GM21825 (cell line): ENCODE data around the gene MYH8.

Experiments
- ATAC-seq: cut with Tn5 transposase; IDR thresholded peaks from one replicate; pipeline ENCODE4 v1.9.1; 2021; ENCODE audit warnings: mild to moderate bottlenecking, moderate library complexity; ENCODE audit not compliant: unreplicated experiment

Gene MYH8

GRCh38 chr17:10384175-10384574 is 37.6 kb downstream of the MYH8 start:
- no peak for ATAC-seq

DNA sequence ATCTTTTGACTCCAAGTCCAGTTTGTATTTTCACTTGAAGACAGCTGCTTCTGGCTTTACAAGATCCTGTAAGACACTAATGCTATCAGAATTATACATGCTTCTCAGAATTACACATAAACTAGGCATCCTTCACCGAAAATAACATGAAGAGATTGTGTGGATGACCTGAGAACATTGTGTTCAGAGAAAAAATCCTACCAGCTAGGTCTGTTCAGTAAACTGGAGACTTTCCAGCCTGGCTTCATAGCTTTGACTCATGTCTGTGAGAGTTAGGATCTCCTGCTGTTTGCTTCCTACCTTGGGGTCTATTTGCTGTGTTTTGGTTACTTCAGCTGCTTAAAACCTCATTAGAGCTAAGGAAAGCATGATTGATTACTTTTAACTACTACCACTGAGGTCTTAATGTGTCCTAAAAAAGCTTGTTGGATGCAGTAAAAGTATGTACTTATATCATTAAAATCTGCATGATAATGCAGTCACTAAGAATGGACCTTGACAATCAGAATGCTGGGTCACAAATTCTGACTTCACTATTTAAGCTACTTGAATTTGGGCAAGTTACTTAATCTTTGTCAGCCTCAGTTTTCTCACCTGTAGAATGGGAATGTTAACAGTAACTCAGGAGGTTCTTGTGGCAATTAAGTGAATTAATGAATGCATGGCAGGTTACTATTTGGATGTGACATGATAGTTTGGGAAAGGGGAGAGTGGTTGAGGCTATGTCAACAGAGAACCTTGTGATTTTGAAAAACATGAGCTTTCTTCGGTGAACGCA is 40.9 kb downstream of the MYH8 start:
- ATAC-seq, result no peak

DNA sequence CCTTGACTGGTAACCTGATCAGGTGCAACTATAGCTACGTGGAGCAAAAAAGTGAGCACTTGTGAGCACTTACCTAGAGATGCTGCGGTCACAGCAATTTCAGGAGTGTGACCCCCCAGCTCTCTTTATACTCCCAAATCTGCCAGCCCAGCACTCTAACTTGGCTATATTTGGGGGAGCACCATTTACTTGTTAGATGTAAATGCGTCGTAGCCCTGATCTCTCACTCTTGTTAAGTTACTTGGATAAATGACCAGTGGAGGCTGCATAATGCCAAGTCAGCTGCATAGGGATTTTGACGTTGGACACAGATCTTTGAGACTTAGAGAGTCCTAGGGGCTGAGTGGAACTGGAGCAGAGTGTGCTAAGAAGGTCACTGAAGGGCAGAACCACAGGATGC is 48.8 kb downstream of the MYH8 start, which contains the start of gene MYH13:
MYH13 (minus strand) TSS at position 101 of the 400 bp plus-strand sequence. CDS start 8,476 bp downstream, outside the sequence.
- no peak for ATAC-seq

DNA sequence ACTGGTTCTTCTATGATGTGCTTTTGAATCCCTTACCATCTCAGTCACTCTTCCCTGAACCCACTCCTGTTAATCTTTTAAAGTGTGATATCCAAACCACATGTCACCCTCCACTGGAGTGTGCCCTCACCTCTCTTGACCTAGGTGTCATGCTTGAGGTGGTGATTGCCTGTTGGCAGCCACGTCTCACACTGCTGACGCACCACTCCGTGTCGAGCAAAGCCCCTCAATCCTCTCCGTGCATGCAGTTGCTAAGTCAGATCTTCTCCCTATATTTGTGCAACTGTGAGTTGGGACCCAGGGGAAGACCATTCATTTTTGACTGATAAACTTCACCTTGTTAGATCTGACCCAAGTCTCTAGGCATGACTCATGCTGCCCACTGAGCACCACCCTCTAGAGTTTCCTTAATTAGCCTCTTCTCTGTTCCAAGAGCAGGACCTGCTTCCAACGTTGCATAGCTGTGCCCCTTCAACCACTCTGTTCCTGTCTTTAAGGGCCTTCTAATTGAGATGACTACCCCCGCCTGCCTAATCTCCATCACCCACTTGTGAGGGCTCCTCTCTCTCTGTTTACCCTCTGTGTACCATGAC is 51.6 kb downstream of the MYH8 start:
- ATAC-seq, result no peak

- no peak for ATAC-seq
Measured at GRCh38 chr17:10369239-10369638, 52.5 kb downstream of the MYH8 start.

DNA sequence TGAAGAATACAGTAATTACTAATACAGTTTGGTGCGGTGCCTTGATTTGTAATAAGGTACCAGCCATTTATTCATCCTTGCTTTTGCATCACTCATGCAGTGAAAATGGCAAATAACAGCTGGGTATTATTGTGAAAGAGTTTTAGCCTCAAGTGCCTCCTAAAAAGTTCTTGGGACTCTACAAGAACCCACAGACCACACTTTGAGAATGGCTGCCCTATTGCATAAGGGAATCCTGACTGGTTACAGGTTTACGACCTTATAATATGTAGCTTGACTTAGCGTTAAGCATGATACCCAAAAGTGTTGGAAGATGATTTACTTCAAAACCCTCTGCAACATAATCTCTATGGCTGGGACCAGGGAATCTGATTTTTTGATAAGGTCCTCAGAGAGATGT is 53.2 kb downstream of the MYH8 start:
- no peak for ATAC-seq

DNA sequence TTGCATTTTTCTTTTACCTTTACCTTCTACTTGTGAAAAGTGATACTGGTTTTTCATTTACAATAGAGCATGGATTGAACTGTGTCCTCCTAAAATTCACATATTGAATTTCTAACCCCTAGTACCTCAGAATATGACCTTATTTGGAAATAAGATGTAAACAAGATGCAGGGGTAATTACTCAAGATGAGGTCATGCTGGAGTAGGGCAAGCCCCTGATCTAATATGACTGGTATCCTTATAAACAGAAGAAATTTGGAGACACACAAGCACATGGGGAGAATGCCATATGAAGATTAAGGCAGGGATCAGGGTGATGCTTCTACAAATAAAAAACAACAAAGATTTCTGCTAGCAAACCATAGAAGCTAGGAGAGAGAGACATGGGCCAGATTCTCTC is 61.2 kb downstream of the MYH8 start:
- ATAC-seq, result no peak

- no peak for ATAC-seq
Measured at GRCh38 chr17:10357768-10358167, 64.0 kb downstream of the MYH8 start.

- no peak for ATAC-seq
Measured at GRCh38 chr17:10354651-10355050, 67.1 kb downstream of the MYH8 start.

- no peak for ATAC-seq
Measured at GRCh38 chr17:10352893-10353292, 68.9 kb downstream of the MYH8 start.

DNA sequence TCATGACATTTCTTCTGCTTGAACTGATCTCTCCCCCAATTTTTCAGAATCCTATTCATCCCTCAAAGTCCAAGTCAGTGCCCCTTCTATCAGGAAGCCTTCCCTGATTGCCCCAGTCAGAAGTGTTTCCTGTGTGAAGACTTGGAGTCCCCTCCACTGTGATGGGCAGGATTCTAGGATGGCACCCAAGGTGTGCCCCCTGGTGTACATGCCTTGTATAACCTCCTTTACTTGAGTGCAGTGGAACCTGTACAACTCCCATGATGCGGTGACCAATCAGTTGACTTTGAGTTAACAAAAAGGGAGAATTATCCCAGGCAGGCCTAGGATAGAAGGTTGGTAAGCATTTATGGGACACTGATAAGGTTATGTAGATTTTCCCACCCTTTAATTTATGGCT is 72.3 kb downstream of the MYH8 start:
- no peak for ATAC-seq

DNA sequence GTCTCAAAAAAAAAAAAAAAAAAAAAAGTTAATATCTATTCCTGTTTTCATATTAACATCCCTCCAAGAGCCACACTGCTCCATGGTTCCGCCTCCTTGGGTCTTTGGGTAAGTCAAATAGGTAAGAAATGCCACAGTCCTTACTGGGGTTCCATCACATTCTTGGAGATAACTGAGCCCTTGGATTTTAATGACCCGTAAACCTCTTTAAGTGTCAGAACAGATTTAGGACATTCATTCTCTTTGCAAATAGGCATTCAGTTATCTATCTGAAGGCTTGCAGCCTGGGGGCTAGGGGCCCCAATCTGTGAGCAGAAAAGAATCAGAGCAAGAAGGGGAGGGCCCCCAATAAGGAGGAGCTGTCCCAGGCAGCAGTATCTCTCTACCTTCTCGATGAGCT is 76.9 kb downstream of the MYH8 start:
- ATAC-seq, result no peak
